A549 (cell line): ENCODE data around the gene TESMIN. TPM values are rescaled to one million over a fixed set of nuclear protein-coding genes. Genes with fewer than 3 reads are reported as not detected.
A peak's percentile ranks its signal among the peaks of the same experiment; 100 is the strongest.

ENCODE experiments used
- ATAC-seq, 2 experiments: fragments of 200-7000 bp in 1 of 2; fragments of >200 bp in 1 of 2; cut with Nextera tagmentation in 1 of 2; cut with Tn5 transposase in 1 of 2; 3 replicates each; pipeline versions ENCODE4 v1.8.0 to v1.9.1; 2018 to 2020; ENCODE audit warnings: mild to moderate bottlenecking in 1 of 2, moderate library complexity in 1 of 2
- CTCF ChIA-PET: fragments of 300-600 bp; sonication (Branson Sonifier 250); formaldehyde crosslinking; extraction: SDS; loops from one replicate; lab custom pipeline; 2021; ENCODE audit warnings: antibody characterized with exemption, inconsistent platforms; lab: Yijun Ruan, JAX
- POLR2A ChIA-PET: fragments of 350-600 bp; formaldehyde crosslinking; extraction: SDS; loops from one replicate; lab custom pipeline; 2021; ENCODE audit warnings: antibody characterized with exemption, inconsistent platforms; lab: Yijun Ruan, JAX
- DNase-seq, 2 experiments: peaks; one replicate each; pipeline versions ENCODE4 v3.0.0 to v3.0.0-alpha.2; 2011 to 2016; ENCODE audit warnings: low read depth in 1 of 2, low spot score in 1 of 2
- FAIRE-seq: peaks from 2 replicates; lab custom pipeline; 2011; peaks lifted over from hg19 to GRCh38; lab: Jason Lieb, UNC
- H3K27ac ChIP-seq, 2 experiments: fragments of >200 bp; sonication (Bioruptor Twin); formaldehyde crosslinking; 3 replicates each; pipeline ENCODE4 v1.5.1; 2016 to 2017
- H3K4me1 ChIP-seq: fragments of >200 bp; sonication (Bioruptor Twin); formaldehyde crosslinking; 3 replicates; pipeline ENCODE4 v1.6.1; 2016
- H3K4me2 ChIP-seq: fragments of >200 bp; sonication (Bioruptor Twin); formaldehyde crosslinking; 3 replicates; pipeline ENCODE4 v1.6.1; 2016
- H3K4me3 ChIP-seq: fragments of >200 bp; sonication (Bioruptor Twin); formaldehyde crosslinking; 3 replicates; pipeline ENCODE4 v1.5.1; 2016
- H3K9me3 ChIP-seq: fragments of >200 bp; sonication (Bioruptor Twin); formaldehyde crosslinking; 3 replicates; pipeline ENCODE4 v1.6.1; 2016
- ATOH8 ChIP-seq: fragments of 250-450 bp; sonication (Bioruptor Pico); IDR thresholded peaks from 2 replicates; pipeline ENCODE4 v1.5.0; 2020; ENCODE audit warnings: low read depth, mild to moderate bottlenecking, moderate library complexity
- BHLHE40 ChIP-seq: IDR thresholded peaks from 2 replicates; pipeline ENCODE4 v1.6.1; 2012; ENCODE audit warnings: low read depth, low read length, inconsistent platforms
- CBX8 ChIP-seq: fragments of 200-600 bp; sonication (generic); IDR thresholded peaks from 2 replicates; pipeline ENCODE4 v1.6.1; 2016
- CEBPB ChIP-seq, 2 experiments: fragments of >200 bp in 1 of 2; sonication (Bioruptor Twin) in 1 of 2; formaldehyde crosslinking in 1 of 2; IDR thresholded peaks; 2 replicates each; pipeline ENCODE4 v1.6.1; 2012 to 2016
- ESRRA ChIP-seq: fragments of 150-350 bp; IDR thresholded peaks from 2 replicates; pipeline ENCODE4 v1.6.1; 2014; ENCODE audit warnings: mild to moderate bottlenecking, low read length, borderline replicate concordance
- FOSB ChIP-seq: fragments of 250-450 bp; sonication (Bioruptor Pico); IDR thresholded peaks from 2 replicates; pipeline ENCODE4 v1.5.0; 2020; ENCODE audit warnings: mild to moderate bottlenecking, moderate library complexity
- GATA3 ChIP-seq: IDR thresholded peaks from 2 replicates; pipeline ENCODE4 v1.6.1; 2012; ENCODE audit warnings: borderline replicate concordance
- HDAC2 ChIP-seq: fragments of 200-600 bp; sonication (generic); IDR thresholded peaks from 2 replicates; pipeline ENCODE4 v1.6.1; 2016
- HEYL ChIP-seq: fragments of 250-450 bp; sonication (Bioruptor Pico); IDR thresholded peaks from 2 replicates; pipeline ENCODE4 v1.8.0; 2021; ENCODE audit warnings: mild to moderate bottlenecking, moderate library complexity
- HOXA7 ChIP-seq: fragments of 250-450 bp; sonication (Bioruptor Pico); IDR thresholded peaks from 2 replicates; pipeline ENCODE4 v1.5.0; 2020; ENCODE audit warnings: mild to moderate bottlenecking, moderate library complexity
- HOXB13 ChIP-seq: fragments of 250-450 bp; sonication (Bioruptor Pico); IDR thresholded peaks from 2 replicates; pipeline ENCODE4 v1.5.0; 2020; ENCODE audit warnings: low read depth, mild to moderate bottlenecking, moderate library complexity
- HOXB5 ChIP-seq: fragments of 250-450 bp; sonication (Bioruptor Pico); IDR thresholded peaks from 2 replicates; pipeline ENCODE4 v1.5.0; 2020; ENCODE audit warnings: mild to moderate bottlenecking, moderate library complexity
- MAFK ChIP-seq: fragments of 450-650 bp; IDR thresholded peaks from 2 replicates; pipeline ENCODE4 v1.6.1; 2014; ENCODE audit not compliant: partially characterized antibody
- MAX ChIP-seq: IDR thresholded peaks from 2 replicates; pipeline ENCODE4 v1.6.1; 2012
- MYC ChIP-seq: IDR thresholded peaks from 2 replicates; pipeline ENCODE4 v1.6.1; 2012; ENCODE audit warnings: mild to moderate bottlenecking, inconsistent platforms, low read length, improper control_type of control experiment, borderline replicate concordance
- NFE2L2 ChIP-seq: fragments of 150-350 bp; conservative IDR thresholded peaks from 2 replicates; pipeline ENCODE4 v1.6.1; 2014; ENCODE audit warnings: low read length
- PBX3 ChIP-seq: IDR thresholded peaks from 2 replicates; pipeline ENCODE4 v1.6.1; 2012
- POLR2A ChIP-seq: IDR thresholded peaks from 2 replicates; pipeline ENCODE4 v1.6.1; 2012; ENCODE audit warnings: mild to moderate bottlenecking, low read length
- RCOR1 ChIP-seq: fragments of 150-350 bp; IDR thresholded peaks from 2 replicates; pipeline ENCODE4 v1.6.1; 2014; ENCODE audit warnings: antibody characterized with exemption, low read length, low read depth
- RNF2 ChIP-seq: fragments of 200-600 bp; sonication (generic); IDR thresholded peaks from 2 replicates; pipeline ENCODE4 v1.6.1; 2016; ENCODE audit warnings: low read depth, mild to moderate bottlenecking, antibody characterized with exemption, moderate library complexity, borderline replicate concordance
- SMC3 ChIP-seq: fragments of >200 bp; sonication (Bioruptor Twin); formaldehyde crosslinking; IDR thresholded peaks from 3 replicates; pipeline ENCODE4 v1.6.1; 2018; ENCODE audit warnings: inconsistent platforms
- TP53 ChIP-seq: fragments of 250-450 bp; sonication (Bioruptor Pico); IDR thresholded peaks from 2 replicates; pipeline ENCODE4 v1.5.0; 2021; ENCODE audit warnings: mild to moderate bottlenecking, moderate library complexity
- ZC3H11A ChIP-seq: fragments of 450-650 bp; IDR thresholded peaks from 2 replicates; pipeline ENCODE4 v1.6.1; 2014; ENCODE audit warnings: antibody characterized with exemption, mild to moderate bottlenecking
- ZNF302 ChIP-seq: fragments of 250-450 bp; sonication (Bioruptor Pico); IDR thresholded peaks from 2 replicates; pipeline ENCODE4 v1.9.0; 2021; ENCODE audit warnings: inconsistent platforms, mild to moderate bottlenecking, moderate library complexity
- WGBS: methylation state at CpG from one replicate; pipeline ENCODE4 v1.1.6; 2017; ENCODE audit errors: missing lambda C conversion rate; 5-methylcytosine and 5-hydroxymethylcytosine counted together
- polyA plus RNA-seq, 4 experiments: library from polyadenylated mRNA; depleted of rRNA in 3 of 4; stranded (reverse); fragments of >200 nt; fragmentation: RNase III in 1 of 4; extraction: RNeasy Plus Mini Kit Qiagen cat#74134 plus additional on column Dnase treatment in 1 of 4; gene quantifications; 2 replicates in 3 of 4; 3 replicates in 1 of 4; pipeline ENCODE4 v1.2.3, GENCODE V29; 2011 to 2017
- TF ChIP-seq, protein P1 (sequence below): fragments of >200 bp; sonication (Bioruptor Twin); formaldehyde crosslinking; IDR thresholded peaks from 3 replicates; pipeline ENCODE4 v1.5.1; 2016
- TF ChIP-seq, protein P2 (sequence below): fragments of >200 bp; sonication (Bioruptor Twin); formaldehyde crosslinking; IDR thresholded peaks from 2 replicates; pipeline ENCODE4 v1.6.1; 2016

TESMIN gene
- polyA plus RNA-seq, 2 of the 4 experiments (the other 2 are of a cell fraction): 4.5 to 5.2 TPM

DNA sequence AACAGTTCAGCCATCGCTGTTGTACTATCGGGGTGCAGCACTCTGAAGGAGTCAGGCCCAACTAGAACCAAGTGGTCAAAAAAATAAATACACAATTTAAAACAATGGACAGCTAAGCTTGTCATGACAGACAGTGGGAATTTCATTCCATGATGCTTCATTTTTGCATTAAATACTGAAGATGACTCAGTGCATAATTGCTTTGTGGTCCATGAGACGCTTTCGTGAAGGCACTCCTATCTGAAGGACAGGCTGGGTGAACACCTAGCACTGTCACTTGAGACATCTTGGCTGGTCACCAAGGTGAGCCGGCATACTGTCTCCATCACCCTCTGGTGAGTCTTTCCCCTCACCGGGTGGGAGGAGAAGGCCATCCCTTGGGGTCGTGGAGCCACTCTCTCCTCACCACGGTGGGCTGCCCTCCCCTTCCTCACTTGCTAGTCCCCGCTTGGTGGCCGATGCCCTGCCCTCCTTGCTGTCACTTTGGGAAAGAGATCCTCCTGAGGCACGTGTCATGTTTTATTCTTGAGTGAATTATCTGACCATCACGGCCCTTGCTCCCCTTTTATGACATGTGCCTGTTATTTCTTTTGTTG is 4.9 kb upstream of the TESMIN start:
- no peak overlapping the region for H3K4me3 ChIP-seq
- ChIA-PET CTCF (interaction anchor here (1.0 kb wide), 1 partner anchor 15 kb away, joined by 3 read pairs; no protein-coding TSS in a partner anchor), POLR2A (no interaction called here)
- H3K27ac ChIP-seq: no peak overlapping the region
- no peak for FAIRE-seq
- no peak for ATAC-seq
- H3K4me1 ChIP-seq: no peaks in the 10 kb centered on the region
- H3K9me3 ChIP-seq: no peaks in the 10 kb centered on the region
- no peak overlapping the region for H3K4me2 ChIP-seq
- DNase-seq: no peak
- 91% methylated on average over 11 of the region's 12 CpGs for WGBS
- no peak for TF ChIP-seq NFE2L2
- TF ChIP-seq RNF2: no peak
- no peak for TF ChIP-seq POLR2A
- TF ChIP-seq, protein P1, sequence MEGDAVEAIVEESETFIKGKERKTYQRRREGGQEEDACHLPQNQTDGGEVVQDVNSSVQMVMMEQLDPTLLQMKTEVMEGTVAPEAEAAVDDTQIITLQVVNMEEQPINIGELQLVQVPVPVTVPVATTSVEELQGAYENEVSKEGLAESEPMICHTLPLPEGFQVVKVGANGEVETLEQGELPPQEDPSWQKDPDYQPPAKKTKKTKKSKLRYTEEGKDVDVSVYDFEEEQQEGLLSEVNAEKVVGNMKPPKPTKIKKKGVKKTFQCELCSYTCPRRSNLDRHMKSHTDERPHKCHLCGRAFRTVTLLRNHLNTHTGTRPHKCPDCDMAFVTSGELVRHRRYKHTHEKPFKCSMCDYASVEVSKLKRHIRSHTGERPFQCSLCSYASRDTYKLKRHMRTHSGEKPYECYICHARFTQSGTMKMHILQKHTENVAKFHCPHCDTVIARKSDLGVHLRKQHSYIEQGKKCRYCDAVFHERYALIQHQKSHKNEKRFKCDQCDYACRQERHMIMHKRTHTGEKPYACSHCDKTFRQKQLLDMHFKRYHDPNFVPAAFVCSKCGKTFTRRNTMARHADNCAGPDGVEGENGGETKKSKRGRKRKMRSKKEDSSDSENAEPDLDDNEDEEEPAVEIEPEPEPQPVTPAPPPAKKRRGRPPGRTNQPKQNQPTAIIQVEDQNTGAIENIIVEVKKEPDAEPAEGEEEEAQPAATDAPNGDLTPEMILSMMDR: no peak
- no peak for TF ChIP-seq SMC3
- TF ChIP-seq, all 56 proteins: peak for 0

DNA sequence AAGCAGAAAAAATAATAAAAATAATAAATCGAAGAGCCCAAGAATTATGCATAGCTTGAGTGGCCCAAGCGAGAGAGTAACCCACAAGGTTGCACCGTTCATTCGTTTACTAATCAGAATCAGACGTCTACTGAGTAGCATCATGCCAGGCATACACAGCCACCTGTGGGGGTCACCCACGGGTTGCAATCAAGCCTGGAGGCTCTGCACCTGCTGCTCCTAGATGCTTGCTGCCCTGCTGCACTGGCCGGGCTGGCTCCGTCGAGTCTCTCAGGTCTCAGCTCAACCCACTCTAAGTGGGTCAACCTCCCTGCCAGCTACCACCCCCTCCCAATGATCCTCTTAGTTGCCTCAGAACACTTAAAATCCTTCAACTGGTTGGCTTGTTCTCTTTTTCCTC is 2.0 kb upstream of the TESMIN start:
- 87% methylated on average over 9 of the region's 9 CpGs for WGBS

GRCh38 chr11:68751004-68751325 is 355 bp downstream of the TESMIN start:
- no peak for DNase-seq
- WGBS: 0% methylated on average over 1 of the region's 22 CpGs
- CTCF ChIA-PET: no interaction called here
- peak overlapping the region; percentile 76 for H3K4me2 ChIP-seq
- no peaks in the 10 kb centered on the region for H3K9me3 ChIP-seq
- TF ChIP-seq HOXA7 (CRISPR knock-in tag) (no peak), PBX3 (no peak), HDAC2 (no peak), CEBPB (IDR thresholded peaks at IDR 0.05) (no peak), MAX (no peak), FOSB (CRISPR knock-in tag) (no peak), HOXB5 (no peak), MAFK (no peak), ATOH8 (no peak), BHLHE40 (no peak), TP53 (CRISPR knock-in tag) (no peak), MYC (no peak), HEYL (CRISPR knock-in tag) (no peak), ZNF302 (CRISPR knock-in tag) (no peak), RCOR1 (no peak), GATA3 (no peak), CBX8 (no peak), ESRRA (no peak)
- TF ChIP-seq, protein P1: no peak
- TF ChIP-seq, protein P2, sequence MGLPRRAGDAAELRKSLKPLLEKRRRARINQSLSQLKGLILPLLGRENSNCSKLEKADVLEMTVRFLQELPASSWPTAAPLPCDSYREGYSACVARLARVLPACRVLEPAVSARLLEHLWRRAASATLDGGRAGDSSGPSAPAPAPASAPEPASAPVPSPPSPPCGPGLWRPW: no peak
- POLR2A ChIA-PET: no interaction called here
- peak overlapping the region; percentile 96 to 99 for H3K27ac ChIP-seq
- no peak for FAIRE-seq
- H3K4me1 ChIP-seq: no peaks in the 10 kb centered on the region
- ATAC-seq: 0 out of 6 replicates have a peak, but pooled peaks of 1 of the 2 experiments have one; percentile 5
- H3K4me3 ChIP-seq: peak overlapping the region; percentile 82

More for the DNA sequence above, 2.0 kb upstream of the TESMIN start:
- H3K4me1 ChIP-seq: no peaks in the 10 kb centered on the region
- no peak overlapping the region for H3K4me3 ChIP-seq
- no peak overlapping the region for H3K27ac ChIP-seq
- no peak overlapping the region for H3K4me2 ChIP-seq
- TF ChIP-seq ZC3H11A (no peak), HOXB5 (no peak), FOSB (CRISPR knock-in tag) (no peak), NFE2L2 (no peak), CEBPB (IDR thresholded peaks at IDR 0.05) (no peak), ZNF302 (CRISPR knock-in tag) (no peak), HOXB13 (CRISPR knock-in tag) (no peak), RNF2 (no peak), MAFK (no peak)
- H3K9me3 ChIP-seq: no peaks in the 10 kb centered on the region
- CTCF ChIA-PET: interaction anchor here (1.0 to 1.1 kb wide), 2 partner anchors 25 to 121 kb away, joined by 3 read pairs; no protein-coding TSS in a partner anchor
- ATAC-seq (no peak), DNase-seq (no peak), FAIRE-seq (no peak)
- POLR2A ChIA-PET: no interaction called here
